HG02798 (cell line): ENCODE results near the gene RAD51AP1.

Source experiments
- ATAC-seq: cut with Tn5 transposase; IDR thresholded peaks from one replicate; pipeline ENCODE4 v1.9.1; 2021; ENCODE audit warnings: mild to moderate bottlenecking; ENCODE audit not compliant: unreplicated experiment, poor library complexity

Gene RAD51AP1

GRCh38 chr12:4587108-4587507, 48.4 kb downstream of the RAD51AP1 start:
- ATAC-seq = no peak

GRCh38 chr12:4588916-4589315, 50.2 kb downstream of the RAD51AP1 start:
- ATAC-seq = no peak

- ATAC-seq = no peak
Observed at GRCh38 chr12:4589941-4590340, 51.3 kb downstream of the RAD51AP1 start.

GRCh38 chr12:4591180-4591687, 52.5 kb downstream of the RAD51AP1 start:
- ATAC-seq = no peak

- ATAC-seq = no peak
Observed at GRCh38 chr12:4595881-4596280, 57.2 kb downstream of the RAD51AP1 start.

- ATAC-seq = no peak
Observed at GRCh38 chr12:4603421-4603820, 64.7 kb downstream of the RAD51AP1 start.

- no peak for ATAC-seq
Observed at GRCh38 chr12:4603946-4604345, 65.3 kb downstream of the RAD51AP1 start.

- ATAC-seq = peak; percentile 96
Observed at GRCh38 chr12:4604684-4605193, 66.0 kb downstream of the RAD51AP1 start.

- no peak for ATAC-seq
Observed at GRCh38 chr12:4607056-4607455, 68.4 kb downstream of the RAD51AP1 start.

- no peak for ATAC-seq
Observed at GRCh38 chr12:4609071-4609470, 70.4 kb downstream of the RAD51AP1 start.
